ENCODE results near the gene ZIM2. TPM values are rescaled to one million over a fixed set of nuclear protein-coding genes. Genes with fewer than 3 reads are reported as not detected.

The ZIM2 gene
- total and polyA plus RNA-seq, 12 donors: 0.06 to 0.15 (median 0.13) TPM; not detected in 8

GRCh38 chr19:56869886-56870285 lies 29.4 kb upstream of the ZIM2 start:
- WGBS, 2 donors: 83 to 87% methylated on average over 8 of the region's 8 CpGs
- ATAC-seq: no peak

DNA sequence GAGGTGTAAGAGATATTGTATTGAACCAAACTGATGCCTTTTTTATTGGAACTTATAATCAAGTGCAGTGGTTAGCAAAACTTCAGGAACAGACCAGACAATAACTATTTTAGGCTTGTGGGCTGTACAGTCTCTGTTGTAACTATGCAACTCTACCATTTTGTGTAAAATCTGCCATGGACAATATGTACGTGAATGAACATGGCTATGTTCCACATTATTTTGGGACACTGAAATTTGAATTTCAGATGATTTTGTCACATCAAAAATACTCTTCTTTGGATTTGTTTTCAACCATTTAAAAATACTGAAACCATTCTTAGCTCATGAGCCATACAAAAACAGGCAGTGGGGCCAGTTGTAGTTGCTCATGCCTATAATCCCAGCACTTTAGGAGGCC lies 27.9 kb upstream of the ZIM2 start:
- peaks cover 0 to 68% (median 0%) of the 10 kb centered on the region in 11 donors for H3K9me3 ChIP-seq
- peaks cover 0 to 15% (median 11%) of the 10 kb centered on the region in 7 donors for H3K27me3 ChIP-seq
- 89 to 93% methylated on average over 1 of the region's 1 CpG for WGBS, 2 donors
- H3K4me3 ChIP-seq: no peak overlapping the region
- ATAC-seq: no peak
- intact Hi-C loops (cut with DNase I): no loop called here
- no peak overlapping the region for H3K27ac ChIP-seq
- no peaks in the 10 kb centered on the region for H3K4me1 ChIP-seq
- TF ChIP-seq, protein P1, sequence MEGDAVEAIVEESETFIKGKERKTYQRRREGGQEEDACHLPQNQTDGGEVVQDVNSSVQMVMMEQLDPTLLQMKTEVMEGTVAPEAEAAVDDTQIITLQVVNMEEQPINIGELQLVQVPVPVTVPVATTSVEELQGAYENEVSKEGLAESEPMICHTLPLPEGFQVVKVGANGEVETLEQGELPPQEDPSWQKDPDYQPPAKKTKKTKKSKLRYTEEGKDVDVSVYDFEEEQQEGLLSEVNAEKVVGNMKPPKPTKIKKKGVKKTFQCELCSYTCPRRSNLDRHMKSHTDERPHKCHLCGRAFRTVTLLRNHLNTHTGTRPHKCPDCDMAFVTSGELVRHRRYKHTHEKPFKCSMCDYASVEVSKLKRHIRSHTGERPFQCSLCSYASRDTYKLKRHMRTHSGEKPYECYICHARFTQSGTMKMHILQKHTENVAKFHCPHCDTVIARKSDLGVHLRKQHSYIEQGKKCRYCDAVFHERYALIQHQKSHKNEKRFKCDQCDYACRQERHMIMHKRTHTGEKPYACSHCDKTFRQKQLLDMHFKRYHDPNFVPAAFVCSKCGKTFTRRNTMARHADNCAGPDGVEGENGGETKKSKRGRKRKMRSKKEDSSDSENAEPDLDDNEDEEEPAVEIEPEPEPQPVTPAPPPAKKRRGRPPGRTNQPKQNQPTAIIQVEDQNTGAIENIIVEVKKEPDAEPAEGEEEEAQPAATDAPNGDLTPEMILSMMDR (IDR thresholded peaks at IDR 0.05): no peak
- no peaks in the 10 kb centered on the region for H3K36me3 ChIP-seq
- no peak for DNase-seq

More at GRCh38 chr19:56869886-56870285, 29.4 kb upstream of the ZIM2 start:
- peaks cover 0 to 7% (median under 1%) of the 10 kb centered on the region in 7 donors for H3K27me3 ChIP-seq
- H3K9me3 ChIP-seq: peaks cover 0 to 63% (median 3%) of the 10 kb centered on the region in 11 donors
- DNase-seq: no peak
- no peak overlapping the region for H3K27ac ChIP-seq
- H3K4me1 ChIP-seq: no peaks in the 10 kb centered on the region
- TF ChIP-seq, protein P1 (IDR thresholded peaks at IDR 0.05): no peak
- intact Hi-C loops (cut with DNase I): no loop called here
- no peak overlapping the region for H3K4me3 ChIP-seq
- no peaks in the 10 kb centered on the region for H3K36me3 ChIP-seq

GRCh38 chr19:56866538-56866937 lies 26.0 kb upstream of the ZIM2 start:
- ATAC-seq (no peak), DNase-seq (no peak)
- TF ChIP-seq, protein P1 (IDR thresholded peaks at IDR 0.05): no peak
- Histone ChIP-seq H3K9me3 (peaks cover 0 to 66% (median 0%) of the 10 kb centered on the region in 11 donors), H3K4me3 (no peak overlapping the region), H3K27me3 (peaks cover 0 to 18% (median 11%) of the 10 kb centered on the region in 7 donors), H3K36me3 (no peaks in the 10 kb centered on the region), H3K27ac (no peak overlapping the region), H3K4me1 (no peaks in the 10 kb centered on the region)
- WGBS, 2 donors: 23 to 37% methylated on average over 2 of the region's 2 CpGs
- intact Hi-C loops (cut with DNase I): no loop called here

- TF ChIP-seq, protein P1 (IDR thresholded peaks at IDR 0.05): no peak
- intact Hi-C loops (cut with DNase I): no loop called here
- no peak overlapping the region for H3K27ac ChIP-seq
- H3K27me3 ChIP-seq: peaks cover 0 to 19% (median 11%) of the 10 kb centered on the region in 7 donors
- peaks cover 0 to 52% (median 0%) of the 10 kb centered on the region in 11 donors for H3K9me3 ChIP-seq
- ATAC-seq (peak in 2 of 8 donors; percentile 25 to 30), DNase-seq (peak in 1 of 2 donors; percentile 29)
- H3K4me1 ChIP-seq: no peaks in the 10 kb centered on the region
- no peaks in the 10 kb centered on the region for H3K36me3 ChIP-seq
- 38 to 52% methylated on average over 50 of the region's 50 CpGs for WGBS, 2 donors
- peak overlapping the region in 1 of 10 donors; percentile 2 for H3K4me3 ChIP-seq
Measured at GRCh38 chr19:56864443-56865125, 24.1 kb upstream of the ZIM2 start.
